NB4 (cell line): Measurements from ENCODE around the gene AP5S1.
"Not testable (repeated sequence)": the region's sequence is repeated elsewhere in the genome, so short reads cannot be mapped to it uniquely, and the experiment has no call there.

ENCODE experiments used
- DNase-seq: peaks from one replicate; pipeline ENCODE4 v3.0.0; 2010; ENCODE audit warnings: low read depth
- H3K4me3 ChIP-seq: one replicate; pipeline ENCODE4 v1.5.1; 2011; ENCODE audit warnings: mild to moderate bottlenecking, low read depth, low read length, moderate library complexity
- CTCF ChIP-seq: IDR thresholded peaks from one replicate; pipeline ENCODE4 v1.5.1; 2012; ENCODE audit warnings: low read depth, low read length
- MAX ChIP-seq: IDR thresholded peaks from 2 replicates; pipeline ENCODE4 v1.6.1; 2011; ENCODE audit warnings: low read depth, low read length
- MYC ChIP-seq: IDR thresholded peaks from 2 replicates; pipeline ENCODE4 v1.6.1; 2011; ENCODE audit warnings: low read depth, low read length
- POLR2A ChIP-seq: IDR thresholded peaks from 2 replicates; pipeline ENCODE4 v1.6.1; 2011; ENCODE audit warnings: mild to moderate bottlenecking; ENCODE audit not compliant: insufficient read length; ENCODE audit errors: extremely low read depth

The AP5S1 gene

GRCh38 chr20:3787324-3788014, 32.9 kb upstream of the AP5S1 start:
- TF ChIP-seq MAX: no peak
- TF ChIP-seq POLR2A: no peak
- TF ChIP-seq MYC: no peak
- no peak for TF ChIP-seq CTCF
- peak; percentile 23 for DNase-seq
- peak overlapping the region; percentile 58 for H3K4me3 ChIP-seq

DNA sequence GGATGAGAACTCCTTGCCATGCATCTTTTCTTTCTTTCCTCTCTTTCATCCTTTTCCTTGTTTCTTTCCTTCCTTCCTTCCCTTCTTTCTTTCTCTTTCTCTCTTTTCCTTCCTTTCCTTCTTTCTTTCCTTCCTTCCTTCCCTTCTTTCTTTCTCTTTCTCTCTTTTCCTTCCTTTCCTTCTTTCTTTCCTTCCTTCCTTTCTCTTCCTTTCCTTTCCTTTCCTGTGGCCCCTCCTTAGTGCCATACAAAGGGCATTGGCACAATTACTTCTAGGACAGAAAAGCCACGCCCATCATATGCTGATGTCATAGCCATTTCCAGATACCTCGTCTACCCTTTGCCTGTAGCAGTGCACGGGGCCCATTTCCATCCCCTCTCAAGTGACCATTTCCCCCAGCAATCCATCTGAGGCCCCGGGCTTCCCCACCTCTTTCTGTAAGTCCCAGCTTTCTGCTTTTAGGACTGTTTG, 31.6 kb upstream of the AP5S1 start:
- DNase-seq: no peak
- TF ChIP-seq POLR2A (no peak), MAX (no peak), CTCF (no peak), MYC (no peak)
- H3K4me3 ChIP-seq: no peak overlapping the region

GRCh38 chr20:3789201-3789600, 31.1 kb upstream of the AP5S1 start:
- not testable (repeated sequence) for DNase-seq, H3K4me3 ChIP-seq

- not testable (repeated sequence) for H3K4me3 ChIP-seq, DNase-seq
These were observed 26.2 kb upstream of the AP5S1 start for GRCh38 chr20:3794168-3794567.

- no peak for DNase-seq
- H3K4me3 ChIP-seq: peak overlapping the region; percentile 81
- TF ChIP-seq MAX (no peak), MYC (no peak), CTCF (no peak), POLR2A (no peak)
These were observed 25.5 kb upstream of the AP5S1 start for GRCh38 chr20:3794701-3795420.

- H3K4me3 ChIP-seq: peak within 1 kb of the TSS; percentile 81
- TF ChIP-seq CTCF: peak; percentile 23
- peak; percentile 90 for TF ChIP-seq MAX
- peak; percentile 75 for TF ChIP-seq MYC
- peak; percentile 46 for TF ChIP-seq POLR2A
- peak; percentile 95 for DNase-seq
These were observed 24.6 kb upstream of the AP5S1 start, which contains the start of gene CDC25B for GRCh38 chr20:3795511-3796468. Gene CDC25B, plus strand, starts transcription at chr20:3796310. Its CDS starts 222 bp downstream, at chr20:3796532.
